Measurements from ENCODE around the gene EIF4G3.

EIF4G3 gene

GRCh38 chr1:20896826-20897225 lies 279.9 kb downstream of the EIF4G3 start:
- no peak for TF ChIP-seq CTCF (conservative IDR thresholded peaks at IDR 0.05; ENCODE audit: low read depth, low read length)
- Histone ChIP-seq H3K36me3 (ENCODE audit: insufficient read depth) (no peaks in the 10 kb centered on the region), H3K79me2 (ENCODE audit: insufficient read depth, low read depth) (no peaks in the 10 kb centered on the region), H3K4me1 (ENCODE audit: low read depth, poor library complexity, severe bottlenecking) (no peaks in the 10 kb centered on the region), H3K27me3 (ENCODE audit: insufficient read depth, low read depth) (no peaks in the 10 kb centered on the region), H4K20me1 (ENCODE audit: insufficient read depth) (no peaks in the 10 kb centered on the region), H3K4me3 (IDR thresholded peaks at IDR 0.05; ENCODE audit: insufficient read depth, low read depth, low read length) (no peak overlapping the region), H3K4me2 (no peak overlapping the region), H3K9ac (no peak overlapping the region), H2AFZ (ENCODE audit: low read depth) (no peak overlapping the region), H3K27ac (no peak overlapping the region)

- H3K4me1 ChIP-seq (ENCODE audit: low read depth, poor library complexity, severe bottlenecking), result no peaks in the 10 kb centered on the region
- no peak overlapping the region for H2AFZ ChIP-seq (ENCODE audit: low read depth)
- no peaks in the 10 kb centered on the region for H4K20me1 ChIP-seq (ENCODE audit: insufficient read depth)
- H3K9ac ChIP-seq, result no peak overlapping the region
- TF ChIP-seq CTCF (conservative IDR thresholded peaks at IDR 0.05; ENCODE audit: low read depth, low read length), result no peak
- no peaks in the 10 kb centered on the region for H3K79me2 ChIP-seq (ENCODE audit: insufficient read depth, low read depth)
- no peak overlapping the region for H3K4me2 ChIP-seq
- no peak overlapping the region for H3K27ac ChIP-seq
- no peaks in the 10 kb centered on the region for H3K27me3 ChIP-seq (ENCODE audit: insufficient read depth, low read depth)
- H3K36me3 ChIP-seq (ENCODE audit: insufficient read depth), result no peaks in the 10 kb centered on the region; the same call in 1 of the 2 replicates
- H3K4me3 ChIP-seq (IDR thresholded peaks at IDR 0.05; ENCODE audit: insufficient read depth, low read depth, low read length), result no peak overlapping the region
These were observed 282.8 kb downstream of the EIF4G3 start for GRCh38 chr1:20893931-20894330.

GRCh38 chr1:20891091-20891490 lies 285.6 kb downstream of the EIF4G3 start:
- H3K36me3 ChIP-seq (ENCODE audit: insufficient read depth), result no peaks in the 10 kb centered on the region; the same call in 1 of the 2 replicates
- H4K20me1 ChIP-seq (ENCODE audit: insufficient read depth), result no peaks in the 10 kb centered on the region
- no peak overlapping the region for H2AFZ ChIP-seq (ENCODE audit: low read depth)
- no peak overlapping the region for H3K4me2 ChIP-seq
- H3K4me1 ChIP-seq (ENCODE audit: low read depth, poor library complexity, severe bottlenecking), result no peaks in the 10 kb centered on the region
- no peak for TF ChIP-seq CTCF (conservative IDR thresholded peaks at IDR 0.05; ENCODE audit: low read depth, low read length)
- no peaks in the 10 kb centered on the region for H3K27me3 ChIP-seq (ENCODE audit: insufficient read depth, low read depth)
- no peak overlapping the region for H3K4me3 ChIP-seq (IDR thresholded peaks at IDR 0.05; ENCODE audit: insufficient read depth, low read depth, low read length)
- H3K79me2 ChIP-seq (ENCODE audit: insufficient read depth, low read depth), result no peaks in the 10 kb centered on the region
- no peak overlapping the region for H3K27ac ChIP-seq
- H3K9ac ChIP-seq, result no peak overlapping the region

- Histone ChIP-seq H3K27ac (no peak overlapping the region), H3K79me2 (ENCODE audit: insufficient read depth, low read depth) (no peaks in the 10 kb centered on the region), H3K4me3 (IDR thresholded peaks at IDR 0.05; ENCODE audit: insufficient read depth, low read depth, low read length) (no peak overlapping the region)
These were observed 289.5 kb downstream of the EIF4G3 start for GRCh38 chr1:20887246-20887645.

More at GRCh38 chr1:20887246-20887645, 289.5 kb downstream of the EIF4G3 start:
- Histone ChIP-seq H3K36me3 (ENCODE audit: insufficient read depth) (no peaks in the 10 kb centered on the region; the same call in 1 of the 2 replicates), H2AFZ (ENCODE audit: low read depth) (no peak overlapping the region), H3K4me1 (ENCODE audit: low read depth, poor library complexity, severe bottlenecking) (no peaks in the 10 kb centered on the region), H4K20me1 (ENCODE audit: insufficient read depth) (no peaks in the 10 kb centered on the region), H3K27me3 (ENCODE audit: insufficient read depth, low read depth) (no peaks in the 10 kb centered on the region), H3K9ac (no peak overlapping the region), H3K4me2 (no peak overlapping the region)
- TF ChIP-seq CTCF (conservative IDR thresholded peaks at IDR 0.05; ENCODE audit: low read depth, low read length), result no peak
